SU-DHL-6 (cell line): ENCODE measurements around the gene PCK2.

Experiments used
- H2AFZ ChIP-seq: fragments of 200-600 bp; sonication (generic); 2 replicates; pipeline ENCODE4 v1.6.1; 2014; ENCODE audit warnings: low read depth, mild to moderate bottlenecking, moderate library complexity, mixed read lengths, antibody characterized with exemption, low read length; ENCODE audit not compliant: severe bottlenecking
- H3F3A ChIP-seq: fragments of 200-600 bp; shearing (Covaris generic); 2 replicates; pipeline ENCODE4 v1.6.0; 2016; ENCODE audit warnings: antibody characterized with exemption, mild to moderate bottlenecking; ENCODE audit not compliant: insufficient read depth
- H3K27ac ChIP-seq: fragments of 200-600 bp; sonication (generic); 2 replicates; pipeline ENCODE4 v1.5.1; 2016; ENCODE audit warnings: low read depth, mild to moderate bottlenecking, low read length, moderate library complexity, mixed read lengths
- H3K27me3 ChIP-seq: fragments of 200-600 bp; sonication (generic), shearing (Covaris generic); 2 replicates; pipeline ENCODE4 v1.6.0; 2014; ENCODE audit warnings: mild to moderate bottlenecking, low read length
- H3K36me3 ChIP-seq: fragments of 200-600 bp; sonication (generic); 2 replicates; pipeline ENCODE4 v1.6.1; 2014; ENCODE audit warnings: mild to moderate bottlenecking, low read length, mixed read lengths
- H3K4me2 ChIP-seq: fragments of 300-600, 200-600 bp; shearing (Covaris generic), sonication (generic); 2 replicates; pipeline ENCODE4 v1.6.0; 2014; ENCODE audit warnings: low read length, low read depth, mild to moderate bottlenecking; ENCODE audit not compliant: poor library complexity, severe bottlenecking
- H3K4me3 ChIP-seq: fragments of 200-600 bp; sonication (generic); 2 replicates; pipeline ENCODE4 v1.5.1; 2014; ENCODE audit warnings: antibody characterized with exemption, low read length, mild to moderate bottlenecking, mixed read lengths; ENCODE audit not compliant: insufficient read depth, poor library complexity, severe bottlenecking
- H3K79me2 ChIP-seq: fragments of 200-600 bp; sonication (generic); 2 replicates; pipeline ENCODE4 v1.6.1; 2014; ENCODE audit warnings: mild to moderate bottlenecking, low read length, moderate library complexity; ENCODE audit not compliant: insufficient read depth
- H3K9ac ChIP-seq: fragments of 200-600 bp; sonication (generic); 2 replicates; pipeline ENCODE4 v1.7.0; 2014; ENCODE audit warnings: mild to moderate bottlenecking, low read length
- H3K9me2 ChIP-seq: fragments of 200-600 bp; sonication (generic); replicated peaks from 2 replicates; pipeline ENCODE4 v1.6.1; 2014; ENCODE audit warnings: low read length; ENCODE audit not compliant: insufficient read depth
- H3K9me3 ChIP-seq: fragments of 200-600 bp; sonication (generic); 2 replicates; pipeline ENCODE4 v1.6.1; 2014; ENCODE audit warnings: low read length, mixed read lengths; ENCODE audit not compliant: insufficient read depth
- H4K20me1 ChIP-seq: fragments of 200-600 bp; sonication (generic); 2 replicates; pipeline ENCODE4 v1.6.1; 2014; ENCODE audit warnings: low read depth, mild to moderate bottlenecking, antibody characterized with exemption, low read length, moderate library complexity, mixed read lengths
- CTCF ChIP-seq: fragments of 200-600 bp; sonication (generic); IDR thresholded peaks from one replicate; pipeline ENCODE4 v1.5.1; 2017; ENCODE audit warnings: antibody characterized with exemption, mild to moderate bottlenecking, low read length, moderate library complexity; ENCODE audit not compliant: insufficient read depth, poor library complexity, severe bottlenecking
- EZH2phosphoT487 ChIP-seq: fragments of 200-600 bp; sonication (generic), shearing (Covaris generic); conservative IDR thresholded peaks from 2 replicates; pipeline ENCODE4 v1.6.1; 2018; ENCODE audit warnings: mild to moderate bottlenecking, antibody characterized with exemption, low read length, moderate library complexity, mixed read lengths

The PCK2 gene

GRCh38 chr14:24051789-24052655, 42.1 kb upstream of the PCK2 start, which contains the start of gene CARMIL3:
Gene CARMIL3, plus strand, starts transcription at chr14:24052009. Its CDS starts 145 bp downstream, at chr14:24052154.
- TF ChIP-seq CTCF, result no peak
- TF ChIP-seq EZH2phosphoT487, result no peak
- Histone ChIP-seq H3K4me2 (peak within 1 kb of the TSS; percentile 89), H3K4me3 (peak within 1 kb of the TSS; percentile 79), H3K9me3 (no peaks in the 10 kb centered on the region), H4K20me1 (no peaks in the 10 kb centered on the region), H3K9me2 (no peaks in the 10 kb centered on the region), H3K27ac (no peak within 1 kb of the TSS), H3K9ac (peak within 1 kb of the TSS; percentile 71), H3K36me3 (no peaks in the 10 kb centered on the region), H3K27me3 (no peaks in the 10 kb centered on the region), H3K79me2 (no peaks in the 10 kb centered on the region), H3F3A (no peaks in the 10 kb centered on the region), H2AFZ (peak within 1 kb of the TSS; percentile 99)

- Histone ChIP-seq H3K9me2 (no peaks in the 10 kb centered on the region), H3F3A (no peaks in the 10 kb centered on the region), H3K4me3 (peak overlapping the region; percentile 79), H3K9ac (peak overlapping the region; percentile 71; the same call in 1 of the 2 replicates), H3K27me3 (no peaks in the 10 kb centered on the region), H3K36me3 (no peaks in the 10 kb centered on the region), H3K79me2 (no peaks in the 10 kb centered on the region), H3K27ac (no peak overlapping the region), H2AFZ (no peak overlapping the region), H3K4me2 (peak overlapping the region; percentile 89), H3K9me3 (no peaks in the 10 kb centered on the region), H4K20me1 (no peaks in the 10 kb centered on the region)
- no peak for TF ChIP-seq EZH2phosphoT487
- no peak for TF ChIP-seq CTCF
These were observed 41.2 kb upstream of the PCK2 start for GRCh38 chr14:24052656-24053547.

- no peaks in the 10 kb centered on the region for H3K79me2 ChIP-seq
- no peak overlapping the region for H3K4me2 ChIP-seq
These were observed 40.4 kb upstream of the PCK2 start for GRCh38 chr14:24053548-24054323.

More at GRCh38 chr14:24053548-24054323, 40.4 kb upstream of the PCK2 start:
- H3K9me2 ChIP-seq, result no peaks in the 10 kb centered on the region
- no peak for TF ChIP-seq EZH2phosphoT487
- no peak for TF ChIP-seq CTCF
- H4K20me1 ChIP-seq, result no peaks in the 10 kb centered on the region
- H3K27me3 ChIP-seq, result no peaks in the 10 kb centered on the region
- H3K4me3 ChIP-seq, result no peak overlapping the region
- H3K36me3 ChIP-seq, result no peaks in the 10 kb centered on the region
- H3K9me3 ChIP-seq, result no peaks in the 10 kb centered on the region
- H3K27ac ChIP-seq, result no peak overlapping the region
- H3F3A ChIP-seq, result no peaks in the 10 kb centered on the region
- no peak overlapping the region for H3K9ac ChIP-seq
- H2AFZ ChIP-seq, result no peak overlapping the region
